Measurements from ENCODE around the gene WDFY4.

Gene WDFY4

DNA sequence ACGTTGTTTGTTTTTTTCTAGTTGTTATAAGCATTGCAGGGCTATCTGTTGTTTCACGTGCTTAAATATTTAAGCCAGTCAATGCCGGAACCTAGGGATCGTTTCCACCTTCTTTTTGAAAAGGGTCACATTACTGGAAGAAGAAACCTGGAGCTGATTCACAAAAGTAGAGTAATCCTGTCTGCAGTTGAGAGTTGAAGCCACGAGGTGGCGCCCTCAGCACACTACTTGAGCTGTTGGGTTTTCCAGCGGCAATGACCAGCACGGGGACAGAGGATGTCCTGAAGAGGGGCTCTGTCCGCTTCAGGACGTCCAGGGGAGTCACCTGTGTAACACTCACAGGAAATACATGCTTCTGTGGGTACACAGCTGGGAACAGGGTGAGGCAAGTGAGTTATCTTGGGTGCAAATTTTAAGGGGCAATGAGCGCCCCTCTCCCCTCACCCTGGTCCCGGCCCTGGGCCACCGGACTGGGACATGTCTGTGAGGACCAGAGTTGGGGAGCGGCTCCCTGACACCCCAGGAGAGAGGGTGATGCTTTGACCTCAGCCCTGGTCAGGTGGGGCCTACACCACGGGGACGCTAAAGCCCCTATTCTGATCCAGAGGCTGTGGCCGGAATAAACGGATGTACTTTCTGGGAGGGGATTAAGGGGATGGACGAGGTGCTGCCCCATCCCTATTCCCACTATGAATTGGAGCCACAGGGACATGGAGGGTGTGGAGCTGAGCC is 26.3 kb upstream of the WDFY4 start:
- DNase-seq (ENCODE audit: low spot score) = peak; percentile 65
- TF ChIP-seq, protein P1, sequence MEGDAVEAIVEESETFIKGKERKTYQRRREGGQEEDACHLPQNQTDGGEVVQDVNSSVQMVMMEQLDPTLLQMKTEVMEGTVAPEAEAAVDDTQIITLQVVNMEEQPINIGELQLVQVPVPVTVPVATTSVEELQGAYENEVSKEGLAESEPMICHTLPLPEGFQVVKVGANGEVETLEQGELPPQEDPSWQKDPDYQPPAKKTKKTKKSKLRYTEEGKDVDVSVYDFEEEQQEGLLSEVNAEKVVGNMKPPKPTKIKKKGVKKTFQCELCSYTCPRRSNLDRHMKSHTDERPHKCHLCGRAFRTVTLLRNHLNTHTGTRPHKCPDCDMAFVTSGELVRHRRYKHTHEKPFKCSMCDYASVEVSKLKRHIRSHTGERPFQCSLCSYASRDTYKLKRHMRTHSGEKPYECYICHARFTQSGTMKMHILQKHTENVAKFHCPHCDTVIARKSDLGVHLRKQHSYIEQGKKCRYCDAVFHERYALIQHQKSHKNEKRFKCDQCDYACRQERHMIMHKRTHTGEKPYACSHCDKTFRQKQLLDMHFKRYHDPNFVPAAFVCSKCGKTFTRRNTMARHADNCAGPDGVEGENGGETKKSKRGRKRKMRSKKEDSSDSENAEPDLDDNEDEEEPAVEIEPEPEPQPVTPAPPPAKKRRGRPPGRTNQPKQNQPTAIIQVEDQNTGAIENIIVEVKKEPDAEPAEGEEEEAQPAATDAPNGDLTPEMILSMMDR (IDR thresholded peaks at IDR 0.05; ENCODE audit: extremely low read depth, missing control alignments) = peak; percentile 83

DNA sequence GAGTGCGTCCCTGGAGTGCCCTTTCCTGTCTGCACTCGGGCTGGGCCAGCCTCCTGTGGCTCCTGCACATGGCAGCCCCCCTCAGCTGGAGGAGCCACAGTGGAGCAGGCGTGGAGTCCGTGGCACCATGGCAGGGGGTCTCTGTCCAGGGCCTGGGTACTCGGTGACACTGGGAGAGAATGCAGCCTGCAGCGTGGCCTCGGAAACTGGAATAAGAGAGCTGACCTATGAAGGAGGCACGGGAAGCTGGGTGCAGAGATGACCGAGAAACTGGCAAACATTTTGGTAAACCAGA is 25.8 kb upstream of the WDFY4 start:
- TF ChIP-seq, protein P1 (IDR thresholded peaks at IDR 0.05; ENCODE audit: extremely low read depth, missing control alignments) = no peak
- no peak for DNase-seq (ENCODE audit: low spot score)

DNA sequence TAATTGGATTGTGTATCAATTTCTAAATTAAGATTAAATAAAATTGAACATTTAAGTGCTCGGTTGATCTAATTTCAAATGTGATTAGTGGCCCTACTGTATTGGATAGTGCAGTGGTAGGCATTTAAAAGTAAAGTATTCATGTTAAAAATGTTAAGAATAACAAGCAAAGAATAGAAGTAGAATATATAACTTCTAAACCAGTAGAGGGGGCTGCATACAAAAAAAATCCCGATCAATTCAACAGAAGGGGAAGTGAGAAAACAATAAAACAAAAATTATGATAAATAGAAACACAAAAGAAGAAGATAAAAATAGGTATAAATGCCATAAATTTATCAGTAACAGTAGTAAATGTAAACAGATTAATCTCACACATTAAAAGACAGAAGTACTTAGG is 24.9 kb upstream of the WDFY4 start:
- DNase-seq (ENCODE audit: low spot score) = no peak
- TF ChIP-seq, protein P1 (IDR thresholded peaks at IDR 0.05; ENCODE audit: extremely low read depth, missing control alignments) = no peak

DNA sequence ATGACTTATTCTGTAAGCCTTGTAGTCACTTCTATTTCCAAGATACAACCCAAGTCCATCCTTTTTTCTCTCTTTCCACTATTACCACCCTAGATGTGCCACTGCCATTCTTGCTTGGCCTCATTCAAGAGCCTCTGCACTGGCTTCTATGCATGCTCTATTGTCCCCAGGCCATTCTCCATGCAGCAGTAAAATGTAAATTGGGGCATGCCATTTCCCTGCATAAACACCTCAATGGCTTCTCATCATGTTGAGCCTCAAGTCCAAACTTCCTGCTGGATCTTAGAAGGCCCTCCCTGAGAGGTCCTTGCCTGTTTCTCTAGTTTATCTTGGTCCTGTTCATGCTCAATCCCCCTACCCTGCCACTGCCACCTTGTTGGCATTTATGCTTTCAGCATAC is 23.2 kb upstream of the WDFY4 start:
- TF ChIP-seq, protein P1 (IDR thresholded peaks at IDR 0.05; ENCODE audit: extremely low read depth, missing control alignments) = no peak
- no peak for DNase-seq (ENCODE audit: low spot score)

DNA sequence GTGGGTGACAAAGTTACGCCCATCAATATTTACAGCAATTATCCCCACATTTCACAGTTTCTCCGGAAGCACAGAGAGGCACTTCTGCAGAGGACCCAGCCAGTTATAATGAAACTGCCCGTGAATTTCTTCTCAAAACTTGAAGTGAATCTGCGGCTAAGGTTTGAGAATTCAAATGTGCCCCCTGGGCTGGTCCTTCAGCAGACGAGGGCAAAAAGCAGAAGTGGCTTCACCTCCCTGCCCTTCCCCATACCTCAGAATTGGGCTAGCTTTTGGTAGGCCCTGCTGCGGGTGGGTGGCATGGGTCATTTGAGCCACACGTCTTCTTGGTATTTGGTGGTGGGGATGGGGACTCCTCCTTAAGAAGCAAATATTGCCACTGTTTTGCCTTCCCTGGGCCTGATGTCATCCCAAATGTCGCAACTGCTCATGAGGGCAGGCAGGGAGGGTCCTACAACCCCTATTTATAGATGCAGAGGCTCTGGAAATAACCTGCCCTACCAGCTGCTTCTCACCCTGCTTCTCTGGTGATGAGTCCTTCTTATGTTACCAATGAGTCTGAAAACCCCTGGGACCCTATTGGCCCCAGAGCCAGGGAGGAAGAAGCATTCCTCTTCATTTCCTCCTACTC is 16.6 kb upstream of the WDFY4 start:
- TF ChIP-seq, protein P1 (IDR thresholded peaks at IDR 0.05; ENCODE audit: extremely low read depth, missing control alignments) = no peak
- DNase-seq (ENCODE audit: low spot score) = peak; percentile 61

DNA sequence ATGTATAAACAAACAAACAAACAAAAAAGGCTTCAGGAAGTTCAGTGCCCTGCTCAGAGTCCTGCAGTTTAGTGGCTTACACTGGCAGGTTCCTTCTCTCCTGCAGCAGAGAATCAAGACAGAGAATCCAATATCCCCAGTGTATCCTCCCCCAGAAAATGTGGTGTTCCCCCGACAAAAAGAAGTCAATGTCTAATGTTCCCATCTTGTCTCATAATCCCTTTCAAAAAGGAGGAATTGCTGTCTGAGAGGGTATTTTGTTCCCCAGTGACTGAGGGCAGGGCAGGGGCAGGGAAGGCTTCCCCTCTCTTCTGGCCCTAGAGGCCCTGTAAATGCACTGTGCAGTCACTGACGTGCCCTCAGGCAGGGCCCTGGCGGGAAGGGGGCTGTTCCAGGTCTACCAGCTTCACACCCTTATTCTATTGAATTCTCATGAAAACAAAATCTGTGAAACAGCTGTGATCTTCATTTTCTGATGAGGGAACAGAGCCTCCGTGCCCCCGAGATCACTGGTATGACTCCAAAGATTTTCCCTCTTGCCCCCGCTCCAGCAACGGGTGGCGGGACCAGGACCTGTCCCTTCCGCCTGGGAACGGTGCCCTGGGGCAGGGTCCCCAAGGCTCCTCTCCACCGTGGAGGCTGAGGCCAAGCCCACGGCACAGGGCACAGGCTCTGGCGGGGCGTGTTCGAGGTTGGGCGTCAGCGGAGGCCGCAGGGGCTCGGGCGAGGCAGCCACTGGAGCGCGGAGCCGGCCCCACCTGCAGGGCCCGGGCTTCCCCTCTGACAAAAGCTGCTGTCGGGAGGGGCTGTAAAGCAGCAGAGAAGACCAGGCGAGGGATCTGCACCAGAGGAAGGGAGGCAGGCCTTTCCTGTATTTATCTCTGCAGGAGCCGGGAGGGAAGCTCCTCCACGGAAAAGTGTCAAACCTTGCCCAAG is 13.4 kb upstream of the WDFY4 start:
- peak; percentile 81 for DNase-seq (ENCODE audit: low spot score)
- TF ChIP-seq, protein P1 (IDR thresholded peaks at IDR 0.05; ENCODE audit: extremely low read depth, missing control alignments) = no peak

Measured in GM20000 (cell line).